ENCODE data around the gene NSF. TPM values are rescaled to one million over a fixed set of nuclear protein-coding genes. Genes with fewer than 3 reads are reported as not detected.

NSF gene
- total RNA-seq, 1 donor from 2014 or later: 36.6 TPM

DNA sequence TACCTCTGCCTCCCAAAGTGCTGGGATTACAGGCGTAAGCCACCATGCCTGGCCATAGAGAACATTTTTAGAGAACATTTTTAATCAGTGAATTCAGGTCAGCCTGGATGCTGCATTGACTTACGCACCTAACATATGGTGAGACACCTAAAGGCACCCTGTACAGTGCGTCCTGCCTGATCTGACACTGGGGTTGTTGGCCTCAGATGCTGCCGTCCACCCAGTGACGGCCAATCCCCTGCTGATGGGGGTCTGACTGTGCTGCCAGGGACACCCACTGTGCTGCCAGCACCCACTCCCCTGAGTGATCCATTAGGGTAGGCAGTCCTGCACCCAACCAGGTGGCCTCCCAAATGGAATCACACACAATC, 189.5 kb downstream of the NSF start:
- peaks cover 6% of the 10 kb centered on the region for H3K36me3 Mint-ChIP-seq (ENCODE audit: low read depth, unreplicated experiment)
- TF ChIP-seq, protein P1, sequence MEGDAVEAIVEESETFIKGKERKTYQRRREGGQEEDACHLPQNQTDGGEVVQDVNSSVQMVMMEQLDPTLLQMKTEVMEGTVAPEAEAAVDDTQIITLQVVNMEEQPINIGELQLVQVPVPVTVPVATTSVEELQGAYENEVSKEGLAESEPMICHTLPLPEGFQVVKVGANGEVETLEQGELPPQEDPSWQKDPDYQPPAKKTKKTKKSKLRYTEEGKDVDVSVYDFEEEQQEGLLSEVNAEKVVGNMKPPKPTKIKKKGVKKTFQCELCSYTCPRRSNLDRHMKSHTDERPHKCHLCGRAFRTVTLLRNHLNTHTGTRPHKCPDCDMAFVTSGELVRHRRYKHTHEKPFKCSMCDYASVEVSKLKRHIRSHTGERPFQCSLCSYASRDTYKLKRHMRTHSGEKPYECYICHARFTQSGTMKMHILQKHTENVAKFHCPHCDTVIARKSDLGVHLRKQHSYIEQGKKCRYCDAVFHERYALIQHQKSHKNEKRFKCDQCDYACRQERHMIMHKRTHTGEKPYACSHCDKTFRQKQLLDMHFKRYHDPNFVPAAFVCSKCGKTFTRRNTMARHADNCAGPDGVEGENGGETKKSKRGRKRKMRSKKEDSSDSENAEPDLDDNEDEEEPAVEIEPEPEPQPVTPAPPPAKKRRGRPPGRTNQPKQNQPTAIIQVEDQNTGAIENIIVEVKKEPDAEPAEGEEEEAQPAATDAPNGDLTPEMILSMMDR (IDR thresholded peaks at IDR 0.05; ENCODE audit: unreplicated experiment): no peak
- H3K4me3 Mint-ChIP-seq (ENCODE audit: unreplicated experiment): no peak overlapping the region
- peaks cover 4% of the 10 kb centered on the region for H3K9me3 Mint-ChIP-seq (ENCODE audit: unreplicated experiment)
- peaks cover 16% of the 10 kb centered on the region for H3K4me1 Mint-ChIP-seq (ENCODE audit: unreplicated experiment)
- no peak overlapping the region for H3K27ac Mint-ChIP-seq (ENCODE audit: unreplicated experiment)
- DNase-seq (ENCODE audit: low spot score): no peak
- H3K27me3 Mint-ChIP-seq (ENCODE audit: unreplicated experiment): peaks cover 8% of the 10 kb centered on the region

DNA sequence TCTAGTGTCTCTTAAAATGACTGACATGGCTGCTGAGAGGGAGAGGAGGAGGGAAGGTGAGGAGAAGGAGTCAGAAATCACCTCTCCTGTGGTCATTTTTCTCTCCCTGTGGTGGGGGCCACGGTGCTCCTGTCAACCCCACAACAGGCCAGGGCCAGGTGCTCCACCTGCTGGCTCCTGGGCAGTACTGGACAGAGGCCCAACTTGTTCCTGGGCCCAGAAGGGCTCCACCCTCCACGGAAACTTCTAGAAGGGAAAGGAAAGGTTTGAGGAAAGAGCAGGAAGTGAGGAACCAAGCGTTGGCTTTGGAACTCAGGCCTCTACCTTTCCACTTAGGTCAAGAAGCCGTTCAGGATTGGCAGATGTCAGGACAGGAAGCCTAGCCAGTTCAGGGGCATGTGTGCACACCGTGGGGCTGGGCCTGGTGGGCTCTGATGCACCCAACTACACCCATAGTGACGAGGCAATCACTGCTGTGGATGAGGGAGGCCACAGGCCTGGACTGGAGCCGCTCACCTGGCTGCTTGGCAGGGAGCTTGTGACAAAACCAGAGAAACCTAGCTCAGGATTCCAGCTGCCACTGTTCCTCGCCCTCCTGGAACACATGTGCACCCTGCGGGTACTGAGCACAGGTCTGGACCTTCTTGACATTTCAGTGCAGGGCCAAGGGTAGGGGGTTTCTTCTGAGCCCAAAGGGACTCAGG, 191.9 kb downstream of the NSF start:
- Mint-ChIP-seq H3K4me1 (ENCODE audit: unreplicated experiment) (peaks cover 15% of the 10 kb centered on the region), H3K27ac (ENCODE audit: unreplicated experiment) (no peak overlapping the region)
- peak; percentile 65 for DNase-seq (ENCODE audit: low spot score)

DNA sequence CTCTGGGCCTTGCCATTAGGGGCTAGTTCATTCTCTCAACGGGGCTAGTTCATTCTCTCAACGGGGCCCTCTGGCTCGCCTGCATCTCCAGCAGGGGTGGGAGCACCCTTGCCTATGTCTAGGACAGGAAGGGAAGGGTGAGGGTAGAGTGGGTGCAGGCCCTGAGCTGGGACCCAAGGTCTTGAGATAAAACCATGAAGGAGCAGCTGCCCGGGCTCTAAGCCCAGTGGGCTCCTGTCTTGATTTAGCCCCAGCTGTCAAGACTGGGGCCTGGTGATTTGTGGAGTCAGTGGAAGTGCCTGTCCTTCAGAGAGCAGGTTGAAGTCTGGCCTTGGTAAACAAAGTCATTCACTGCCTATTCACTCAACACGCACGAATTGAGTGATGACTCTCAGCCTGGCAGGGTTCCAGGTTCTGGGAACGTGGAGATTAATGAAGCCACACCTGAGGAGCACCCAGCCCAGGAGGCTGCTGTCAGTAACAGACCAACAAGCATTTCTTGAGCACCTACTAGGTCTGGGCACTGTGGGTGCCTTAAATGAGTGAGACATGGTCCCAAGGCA, 192.6 kb downstream of the NSF start:
- H3K36me3 Mint-ChIP-seq (ENCODE audit: low read depth, unreplicated experiment): peaks cover 6% of the 10 kb centered on the region
- no peak for DNase-seq (ENCODE audit: low spot score)
- no peak overlapping the region for H3K27ac Mint-ChIP-seq (ENCODE audit: unreplicated experiment)
- TF ChIP-seq, protein P1 (IDR thresholded peaks at IDR 0.05; ENCODE audit: unreplicated experiment): no peak
- H3K9me3 Mint-ChIP-seq (ENCODE audit: unreplicated experiment): peaks cover 4% of the 10 kb centered on the region
- peaks cover 11% of the 10 kb centered on the region for H3K27me3 Mint-ChIP-seq (ENCODE audit: unreplicated experiment)
- peaks cover 8% of the 10 kb centered on the region for H3K4me1 Mint-ChIP-seq (ENCODE audit: unreplicated experiment)
- H3K4me3 Mint-ChIP-seq (ENCODE audit: unreplicated experiment): no peak overlapping the region

More for the DNA sequence above, 191.9 kb downstream of the NSF start:
- Mint-ChIP-seq H3K9me3 (ENCODE audit: unreplicated experiment) (peaks cover 4% of the 10 kb centered on the region), H3K27me3 (ENCODE audit: unreplicated experiment) (peaks cover 11% of the 10 kb centered on the region), H3K4me3 (ENCODE audit: unreplicated experiment) (no peak overlapping the region), H3K36me3 (ENCODE audit: low read depth, unreplicated experiment) (peaks cover 6% of the 10 kb centered on the region)
- TF ChIP-seq, protein P1 (IDR thresholded peaks at IDR 0.05; ENCODE audit: unreplicated experiment): peak; percentile 56

DNA sequence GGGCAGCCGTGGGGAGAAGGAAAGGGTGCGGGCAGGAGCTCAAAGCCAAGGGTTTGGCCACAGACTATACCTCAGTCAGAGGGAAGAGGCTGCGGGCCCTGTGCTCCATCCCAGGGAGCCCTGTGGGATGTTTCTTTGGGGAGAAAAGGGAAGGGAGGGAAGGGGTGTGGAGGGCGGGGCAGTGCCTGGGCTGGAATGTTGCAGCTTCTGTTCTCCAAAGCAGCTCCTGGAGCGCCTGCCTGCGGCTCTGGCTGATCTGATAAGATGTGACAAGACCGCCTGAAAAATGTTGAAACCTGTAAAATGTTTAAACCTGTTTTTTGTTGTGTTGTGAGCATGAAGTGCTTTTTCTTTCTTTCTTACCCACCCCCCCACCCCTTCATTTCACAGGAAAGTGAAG, 195.2 kb downstream of the NSF start:
- no peak overlapping the region for H3K4me3 Mint-ChIP-seq (ENCODE audit: unreplicated experiment)
- no peak for DNase-seq (ENCODE audit: low spot score)
- H3K9me3 Mint-ChIP-seq (ENCODE audit: unreplicated experiment): no peaks in the 10 kb centered on the region
- no peak overlapping the region for H3K27ac Mint-ChIP-seq (ENCODE audit: unreplicated experiment)
- H3K36me3 Mint-ChIP-seq (ENCODE audit: low read depth, unreplicated experiment): peaks cover 7% of the 10 kb centered on the region
- TF ChIP-seq, protein P1 (IDR thresholded peaks at IDR 0.05; ENCODE audit: unreplicated experiment): no peak
- peaks cover 11% of the 10 kb centered on the region for H3K4me1 Mint-ChIP-seq (ENCODE audit: unreplicated experiment)
- H3K27me3 Mint-ChIP-seq (ENCODE audit: unreplicated experiment): peaks cover 7% of the 10 kb centered on the region

DNA sequence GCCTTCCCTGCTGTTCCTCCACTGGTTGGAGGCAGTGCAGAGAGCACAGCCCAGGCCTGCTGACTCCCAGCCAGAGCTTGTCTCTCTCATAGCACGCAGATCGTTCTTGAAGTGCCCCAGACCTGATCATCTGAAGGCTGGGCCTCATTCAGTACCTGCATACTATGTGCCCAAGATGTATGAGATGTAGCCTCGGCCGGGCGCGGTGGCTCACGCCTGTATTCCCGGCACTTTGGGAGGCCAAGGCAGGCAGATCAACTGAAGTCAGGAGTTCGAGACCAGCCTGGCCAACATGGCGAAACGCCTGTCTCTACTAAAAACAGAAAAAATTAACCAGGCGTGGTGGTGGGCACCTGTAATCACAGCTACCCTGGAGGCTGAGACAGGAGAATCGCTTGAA, 197.0 kb downstream of the NSF start:
- H3K27me3 Mint-ChIP-seq (ENCODE audit: unreplicated experiment): peaks cover 11% of the 10 kb centered on the region
- no peak overlapping the region for H3K27ac Mint-ChIP-seq (ENCODE audit: unreplicated experiment)
- no peak overlapping the region for H3K4me3 Mint-ChIP-seq (ENCODE audit: unreplicated experiment)
- TF ChIP-seq, protein P1 (IDR thresholded peaks at IDR 0.05; ENCODE audit: unreplicated experiment): no peak
- peaks cover 4% of the 10 kb centered on the region for H3K36me3 Mint-ChIP-seq (ENCODE audit: low read depth, unreplicated experiment)
- H3K9me3 Mint-ChIP-seq (ENCODE audit: unreplicated experiment): no peaks in the 10 kb centered on the region
- peaks cover 23% of the 10 kb centered on the region for H3K4me1 Mint-ChIP-seq (ENCODE audit: unreplicated experiment)
- no peak for DNase-seq (ENCODE audit: low spot score)
